HG03439 (cell line): ENCODE results near the gene APH1B.

Experiments used
- ATAC-seq: cut with Tn5 transposase; IDR thresholded peaks from one replicate; pipeline ENCODE4 v1.9.1; 2021; ENCODE audit warnings: mild to moderate bottlenecking, moderate library complexity; ENCODE audit not compliant: unreplicated experiment

Gene APH1B

DNA sequence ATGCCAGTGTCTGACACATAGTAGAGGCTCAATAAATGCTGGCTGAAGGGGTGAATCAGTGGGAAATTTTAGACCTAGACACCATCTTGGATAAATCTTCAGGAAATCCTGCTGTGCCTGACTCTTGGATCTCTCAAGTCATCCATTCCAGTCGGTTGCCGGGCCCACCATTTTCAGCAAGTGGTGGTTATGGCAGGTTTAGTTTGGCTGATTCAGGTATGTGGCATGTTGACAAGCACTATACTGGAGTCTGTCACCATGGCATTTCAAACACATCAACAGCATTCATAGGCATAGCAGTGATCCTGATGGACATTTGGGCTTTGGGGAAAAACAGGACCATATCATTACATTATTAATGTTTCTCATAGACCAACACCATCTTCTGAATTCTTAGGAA is 25.7 kb upstream of the APH1B start:
- ATAC-seq = no peak

- no peak for ATAC-seq
Observed at GRCh38 chr15:63252292-63252691, 25.1 kb upstream of the APH1B start.

DNA sequence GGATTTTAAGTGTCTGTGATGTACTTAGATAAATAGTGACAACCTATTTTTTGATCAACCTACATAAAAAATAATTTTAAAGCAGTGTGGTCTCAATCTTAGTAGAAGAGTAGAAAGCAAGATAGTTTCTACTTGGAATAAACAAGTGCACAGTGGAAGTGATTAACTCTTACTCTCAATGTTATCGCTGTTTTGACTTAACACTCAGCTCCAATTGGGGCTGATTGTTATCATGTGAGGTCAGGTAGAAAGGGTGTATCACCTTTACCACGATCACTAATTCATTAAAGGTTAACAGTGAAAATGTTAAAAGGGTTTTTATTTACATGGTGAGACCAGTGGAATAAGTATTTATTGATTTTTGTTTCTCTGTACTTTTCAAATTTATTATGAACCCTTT is 22.4 kb upstream of the APH1B start:
- no peak for ATAC-seq

DNA sequence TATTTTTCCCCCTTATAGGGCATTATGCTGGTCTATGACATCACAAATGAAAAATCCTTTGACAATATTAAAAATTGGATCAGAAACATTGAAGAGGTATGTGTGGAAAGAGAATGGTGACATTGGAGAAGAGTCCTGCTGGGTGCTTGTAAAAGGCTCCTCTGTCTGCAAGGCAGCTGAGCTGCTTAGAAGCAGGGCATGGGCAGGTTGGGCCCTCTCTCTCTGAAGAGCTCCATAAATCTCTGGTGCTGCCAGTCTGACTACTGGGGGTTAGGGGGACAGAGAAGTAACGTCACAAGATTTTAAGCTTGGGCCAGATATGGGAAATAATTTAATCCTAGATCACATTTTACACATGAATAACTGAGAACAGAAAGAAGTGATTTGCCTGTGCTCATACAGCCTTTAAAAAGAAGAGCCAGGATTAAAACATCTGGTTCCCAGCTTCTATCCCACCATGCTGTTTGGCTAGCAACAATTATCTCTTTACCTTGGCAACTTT is 21.9 kb upstream of the APH1B start:
- ATAC-seq = no peak

GRCh38 chr15:63256433-63257274 is 20.8 kb upstream of the APH1B start:
- no peak for ATAC-seq

- no peak for ATAC-seq
Observed at GRCh38 chr15:63258658-63259057, 18.7 kb upstream of the APH1B start.

GRCh38 chr15:63260791-63261190 is 16.6 kb upstream of the APH1B start:
- no peak for ATAC-seq

DNA sequence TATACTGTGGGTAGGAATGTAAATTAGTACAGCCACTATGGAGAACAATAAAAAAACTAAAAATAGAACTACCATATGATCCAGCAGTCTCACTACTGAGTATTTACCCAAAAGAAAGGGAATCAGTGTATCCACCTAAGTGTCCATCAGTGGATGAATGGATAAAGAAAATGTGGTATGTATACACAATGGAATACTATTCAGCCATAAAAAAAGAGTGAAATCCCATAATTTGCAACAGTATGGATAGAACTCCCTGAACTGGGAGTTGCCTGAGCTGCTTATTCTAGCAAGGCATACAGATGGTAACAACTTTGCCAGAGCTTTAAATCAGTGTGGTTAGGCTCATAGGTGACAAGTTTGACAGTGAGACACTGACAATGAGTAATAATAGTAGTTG is 16.1 kb upstream of the APH1B start:
- no peak for ATAC-seq

DNA sequence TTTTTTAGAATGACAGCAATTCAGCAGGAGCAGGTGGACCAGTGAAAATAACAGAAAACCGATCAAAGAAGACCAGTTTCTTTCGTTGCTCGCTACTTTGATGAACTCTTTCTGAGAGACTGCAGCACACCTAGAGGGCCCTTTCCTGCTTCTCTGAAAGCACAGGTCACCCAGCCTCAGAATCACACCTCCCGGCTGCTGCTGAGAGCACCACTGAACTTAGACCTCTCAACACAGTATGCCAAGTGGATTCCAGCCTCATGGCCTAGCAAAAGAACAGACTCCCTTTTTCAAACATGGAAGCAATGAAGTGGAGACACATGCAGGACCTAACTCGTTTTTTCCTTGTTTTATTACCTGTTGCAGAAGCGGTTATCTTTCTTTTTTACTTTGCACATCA is 13.9 kb upstream of the APH1B start:
- no peak for ATAC-seq

GRCh38 chr15:63264688-63265293 is 12.6 kb upstream of the APH1B start:
- ATAC-seq = no peak

DNA sequence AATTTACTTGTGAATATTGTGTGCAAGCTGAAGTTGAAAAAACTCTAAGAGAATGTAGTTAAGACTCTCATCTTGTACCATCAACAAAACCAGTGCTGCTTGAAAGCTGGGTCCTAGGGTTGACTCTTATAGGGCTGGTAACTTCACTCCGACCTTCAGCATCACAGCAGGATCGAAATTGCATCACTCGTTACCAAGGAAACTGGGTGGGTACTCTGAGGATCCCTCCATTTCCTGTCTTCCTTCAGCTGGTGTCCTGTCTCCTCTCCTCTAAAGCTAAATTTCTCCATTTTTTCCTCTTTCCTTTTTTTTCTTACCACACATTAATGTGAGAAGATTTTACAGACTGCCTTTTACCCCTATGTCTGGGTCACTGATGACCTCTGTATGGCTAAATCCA is 3.0 kb upstream of the APH1B start:
- no peak for ATAC-seq

DNA sequence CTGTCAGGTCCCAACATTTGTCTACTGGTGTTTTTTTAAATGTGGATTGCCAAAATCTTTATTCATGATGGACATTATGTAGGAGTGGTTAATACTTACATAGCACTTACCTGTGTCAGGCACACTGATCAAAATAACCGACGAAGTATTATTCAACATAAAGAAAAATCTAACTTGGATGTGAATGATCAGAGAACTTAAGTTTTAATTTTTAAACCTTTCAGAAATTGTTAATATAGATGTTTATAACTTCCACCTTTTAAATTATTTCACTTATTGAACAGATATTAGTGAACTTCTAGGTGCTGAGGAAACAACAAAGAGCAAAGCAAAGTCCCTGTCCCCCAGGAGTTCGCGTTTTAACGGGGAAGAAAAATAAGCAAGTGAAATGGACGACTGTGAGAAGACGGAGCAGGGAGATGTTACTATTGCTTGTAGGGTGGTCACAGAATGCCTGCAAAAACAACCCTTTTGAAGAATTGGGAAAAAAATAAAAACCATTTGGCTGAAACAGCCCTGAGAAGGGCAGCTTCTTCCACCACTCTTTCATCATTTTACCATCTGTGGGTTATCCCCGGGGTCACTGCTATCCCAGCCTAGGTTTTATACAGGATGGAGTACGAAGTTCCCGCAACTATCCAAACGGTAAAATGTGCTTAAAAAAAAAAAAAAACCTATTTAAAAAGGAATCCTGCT is 915 bp upstream of the APH1B start:
- no peak for ATAC-seq

DNA sequence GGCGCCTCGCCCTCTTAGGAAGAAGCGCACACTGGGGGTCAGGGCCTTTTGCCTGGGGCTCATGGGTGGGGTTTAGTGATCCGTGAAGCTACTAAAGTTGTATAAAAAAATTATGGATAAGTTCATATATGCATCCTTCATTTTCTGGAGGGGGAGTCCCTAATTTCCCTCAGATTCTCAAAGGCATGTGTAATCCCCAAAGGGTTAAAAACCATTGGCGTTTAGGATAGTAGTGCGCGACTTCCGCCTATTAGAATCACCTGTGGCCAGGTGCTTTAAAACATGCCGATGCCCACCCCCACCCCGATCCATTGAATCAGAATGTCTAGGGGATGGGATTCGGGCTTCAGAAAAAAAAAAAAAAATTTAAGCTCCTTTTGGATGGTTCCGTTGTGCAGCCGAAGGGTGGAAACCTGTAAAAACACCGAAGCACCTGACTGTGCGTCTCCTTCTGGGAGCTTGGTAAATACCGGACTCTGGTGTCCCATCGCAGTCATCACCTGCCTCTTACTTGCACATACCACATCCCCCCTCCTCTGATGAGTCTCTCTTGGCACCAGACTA is 570 bp downstream of the APH1B start:
- ATAC-seq = peak; percentile 24

DNA sequence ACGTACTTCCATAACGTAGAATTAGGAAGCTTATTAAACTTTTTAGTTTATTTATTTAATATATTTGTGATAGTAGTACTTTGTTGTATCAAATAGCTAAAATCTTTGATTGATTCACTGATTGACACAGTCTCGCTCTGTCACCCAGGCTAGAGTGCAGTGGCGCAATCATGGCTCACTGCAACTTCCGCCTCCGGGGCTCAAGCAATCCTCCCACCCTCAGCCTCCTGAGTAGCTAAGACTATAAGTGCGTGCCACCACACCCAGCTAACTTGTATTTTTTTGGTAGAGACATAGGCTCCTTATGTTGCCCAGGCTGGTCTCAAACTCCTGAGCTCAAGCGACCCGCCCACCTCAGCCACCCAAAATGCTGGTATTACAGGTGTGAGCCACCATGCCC is 5.7 kb downstream of the APH1B start:
- ATAC-seq = no peak

- no peak for ATAC-seq
Observed at GRCh38 chr15:63284335-63284734, 6.9 kb downstream of the APH1B start.

DNA sequence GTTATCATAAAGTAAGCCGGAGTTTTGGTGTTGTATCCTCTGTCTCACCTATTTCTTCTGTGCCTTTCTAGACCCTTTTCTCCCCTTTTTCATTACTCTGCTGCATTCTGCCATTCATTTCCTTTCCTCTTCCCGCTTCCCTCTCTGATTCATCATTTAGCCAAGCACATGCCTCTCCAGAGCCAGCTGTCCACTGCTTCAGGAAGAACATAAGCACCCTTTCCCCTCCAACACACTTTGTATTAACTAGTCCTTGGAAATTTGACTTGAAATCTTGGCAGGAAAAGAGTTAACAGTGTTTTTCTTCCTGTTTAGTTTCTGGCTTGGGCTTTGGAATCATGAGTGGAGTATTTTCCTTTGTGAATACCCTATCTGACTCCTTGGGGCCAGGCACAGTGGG is 9.7 kb downstream of the APH1B start:
- no peak for ATAC-seq

DNA sequence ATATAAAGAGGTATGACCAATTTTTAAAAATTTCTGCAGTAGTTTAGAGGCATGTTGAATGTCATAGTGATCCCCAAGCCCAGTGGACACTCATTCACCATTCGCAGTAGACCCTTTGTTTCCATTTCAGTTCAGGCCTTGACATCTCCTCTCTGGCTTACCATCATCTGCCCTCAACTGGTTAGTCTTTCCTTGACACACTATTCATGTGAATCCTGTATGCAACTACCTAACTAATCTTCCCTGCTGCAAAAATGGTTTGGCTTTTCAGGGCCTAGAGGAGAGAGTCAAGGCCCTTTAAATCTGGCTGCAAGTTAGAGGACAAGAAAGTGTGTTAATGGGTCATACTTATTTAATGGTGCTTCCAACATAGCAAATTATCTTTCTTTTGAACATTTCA is 10.9 kb downstream of the APH1B start:
- ATAC-seq = no peak

DNA sequence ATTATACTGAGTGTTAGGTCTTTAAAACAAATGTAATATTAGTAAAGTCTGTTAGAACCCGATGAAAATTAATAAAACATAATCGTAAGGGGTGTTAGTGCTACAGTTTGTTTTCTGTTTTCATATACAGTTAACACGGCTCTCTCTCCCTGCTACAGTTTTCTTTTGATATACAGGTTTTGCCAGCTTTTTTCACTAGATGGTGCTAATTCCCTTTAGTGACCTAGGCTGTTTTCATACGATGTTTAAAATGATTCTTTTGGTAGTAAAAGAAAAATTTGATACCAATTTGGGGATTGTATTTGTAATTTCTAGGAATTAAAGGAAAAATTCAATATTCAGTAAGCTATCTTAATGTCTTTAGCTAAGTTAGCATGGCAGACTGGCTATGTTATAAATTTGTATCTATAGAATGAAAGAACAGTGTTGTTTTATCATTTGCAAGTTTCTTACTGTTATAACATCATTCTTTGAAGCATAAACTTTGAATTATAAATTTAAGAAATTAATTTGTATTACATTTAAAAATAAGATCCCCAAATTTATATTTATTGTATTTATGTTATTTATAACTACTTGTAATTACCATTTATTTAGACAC is 11.5 kb downstream of the APH1B start:
- ATAC-seq = no peak

GRCh38 chr15:63291507-63291906 is 14.1 kb downstream of the APH1B start:
- no peak for ATAC-seq

GRCh38 chr15:63292241-63292640 is 14.8 kb downstream of the APH1B start:
- no peak for ATAC-seq

DNA sequence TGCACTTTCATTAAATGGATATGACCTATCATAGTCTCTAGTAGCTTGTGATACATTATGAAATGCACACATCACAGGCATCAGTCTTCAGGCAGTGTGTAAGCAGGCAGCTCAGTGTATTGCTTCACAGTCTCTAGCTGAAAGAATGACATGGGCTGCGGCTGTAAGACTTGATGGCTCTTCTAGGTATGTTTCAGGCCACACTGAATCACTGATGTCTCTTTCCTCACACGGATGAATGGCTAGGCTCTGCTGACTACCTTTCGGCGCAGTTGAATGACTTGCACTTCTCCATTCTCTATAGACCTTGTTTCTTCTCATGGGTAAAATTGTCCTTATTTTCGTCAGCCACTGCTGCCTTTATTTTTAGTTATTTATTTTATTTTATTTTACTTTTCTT is 15.4 kb downstream of the APH1B start:
- ATAC-seq = no peak
